Neural progenitor cell (in vitro differentiated cells): ENCODE measurements around the gene GTPBP1. TPM values are rescaled to one million over a fixed set of nuclear protein-coding genes. Genes with fewer than 3 reads are reported as not detected.

Experiments used
- DNase-seq: peaks from one replicate; pipeline ENCODE4 v3.0.0-alpha.2; 2016; ENCODE audit warnings: low spot score
- H2AFZ ChIP-seq: fragments of 200-600 bp; sonication (generic); replicated peaks from 2 replicates; pipeline ENCODE4 v1.6.1; 2016; ENCODE audit warnings: antibody characterized with exemption
- H3F3A ChIP-seq: fragments of 200-600 bp; sonication (generic); 2 replicates; pipeline ENCODE4 v1.6.1; 2016; ENCODE audit warnings: antibody characterized with exemption, low read depth
- H3K27ac ChIP-seq: fragments of 200-600 bp; sonication (generic); 2 replicates; pipeline ENCODE4 v1.5.1; 2016; ENCODE audit warnings: mild to moderate bottlenecking
- H3K27me3 ChIP-seq: fragments of 200-600 bp; sonication (generic); 2 replicates; pipeline ENCODE4 v1.6.1; 2016; ENCODE audit warnings: mild to moderate bottlenecking, moderate library complexity
- H3K36me3 ChIP-seq: fragments of 200-600 bp; sonication (generic); 2 replicates; pipeline ENCODE4 v1.5.1; 2016
- H3K4me1 ChIP-seq: fragments of 200-600 bp; sonication (generic); 2 replicates; pipeline ENCODE4 v1.6.1; 2016; ENCODE audit warnings: mixed run types
- H3K4me2 ChIP-seq: fragments of 200-600 bp; sonication (generic); 2 replicates; pipeline ENCODE4 v1.6.1; 2016
- H3K4me3 ChIP-seq: fragments of 200-600 bp; sonication (generic); 2 replicates; pipeline ENCODE4 v1.5.1; 2016
- H3K79me2 ChIP-seq: fragments of 200-600 bp; sonication (generic); 2 replicates; pipeline ENCODE4 v1.6.1; 2016; ENCODE audit warnings: low read depth
- H3K9ac ChIP-seq: fragments of 200-600 bp; sonication (generic); 2 replicates; pipeline ENCODE4 v1.6.1; 2016
- H3K9me3 ChIP-seq: fragments of 200-600 bp; sonication (generic); 2 replicates; pipeline ENCODE4 v1.5.1; 2016; ENCODE audit warnings: low read depth
- H4K20me1 ChIP-seq: fragments of 200-600 bp; sonication (generic); 2 replicates; pipeline ENCODE4 v1.6.1; 2016; ENCODE audit warnings: low read depth
- H3K27ac Mint-ChIP-seq: 3 replicates; pipeline ENCODE4 v1.8.0; 2021; ENCODE audit warnings: mixed read lengths
- H3K27me3 Mint-ChIP-seq: 2 replicates; pipeline ENCODE4 v1.8.0; 2022; ENCODE audit warnings: low read depth, mild to moderate bottlenecking, inconsistent platforms, moderate library complexity, mixed read lengths; ENCODE audit not compliant: insufficient read depth
- H3K36me3 Mint-ChIP-seq: 3 replicates; pipeline ENCODE4 v1.8.0; 2021; ENCODE audit warnings: mixed read lengths
- H3K4me1 Mint-ChIP-seq: 3 replicates; pipeline ENCODE4 v1.8.0; 2021; ENCODE audit warnings: mixed read lengths
- H3K4me3 Mint-ChIP-seq: 3 replicates; pipeline ENCODE4 v1.8.0; 2021; ENCODE audit warnings: mild to moderate bottlenecking, moderate library complexity, mixed read lengths
- H3K9me3 Mint-ChIP-seq: 3 replicates; pipeline ENCODE4 v1.8.0; 2020; ENCODE audit warnings: mixed read lengths
- CTCF ChIP-seq: fragments of 200-600 bp; sonication (generic); IDR thresholded peaks from 2 replicates; pipeline ENCODE4 v1.5.1; 2017; ENCODE audit warnings: antibody characterized with exemption, mild to moderate bottlenecking
- EZH2 ChIP-seq: fragments of 200-600 bp; sonication (generic); IDR thresholded peaks from 2 replicates; pipeline ENCODE4 v1.6.1; 2017; ENCODE audit warnings: antibody characterized with exemption, mild to moderate bottlenecking, moderate library complexity
- EZH2phosphoT487 ChIP-seq: fragments of 200-600 bp; sonication (generic); IDR thresholded peaks from 2 replicates; pipeline ENCODE4 v1.6.1; 2017; ENCODE audit warnings: antibody characterized with exemption
- total RNA-seq: library from RNA; depleted of rRNA; stranded (reverse); fragments of >200 nt; gene quantifications from 2 replicates; pipeline ENCODE4 v1.2.3, GENCODE V29; 2015; ENCODE audit warnings: low replicate concordance

The GTPBP1 gene
- total RNA-seq, 1 donor from 2014 or later = 40.8 TPM

- H3K36me3 ChIP-seq = no peaks in the 10 kb centered on the region
- H3K27me3 ChIP-seq = no peaks in the 10 kb centered on the region
- H3K4me2 ChIP-seq = no peak overlapping the region
- no peak overlapping the region for H3K27ac ChIP-seq
- H2AFZ ChIP-seq = no peak overlapping the region
- DNase-seq = peak; percentile 41
- H3K4me1 ChIP-seq = peaks cover 6% of the 10 kb centered on the region
- Mint-ChIP-seq H3K27ac (no peak overlapping the region), H3K27me3 (peaks cover 10% of the 10 kb centered on the region), H3K4me1 (peaks cover 26% of the 10 kb centered on the region), H3K36me3 (peaks cover 26% of the 10 kb centered on the region), H3K9me3 (no peaks in the 10 kb centered on the region), H3K4me3 (peak overlapping the region; percentile 30)
- TF ChIP-seq EZH2phosphoT487 (no peak), CTCF (peak; percentile 36), EZH2 (no peak)
- H3F3A ChIP-seq = no peaks in the 10 kb centered on the region
- no peak overlapping the region for H3K9ac ChIP-seq
- H3K4me3 ChIP-seq = no peak overlapping the region
- H3K79me2 ChIP-seq = peaks cover 25% of the 10 kb centered on the region
- peaks cover 48% of the 10 kb centered on the region for H4K20me1 ChIP-seq
- no peaks in the 10 kb centered on the region for H3K9me3 ChIP-seq
Observed at GRCh38 chr22:38718414-38718813, 12.7 kb downstream of the GTPBP1 start.

DNA sequence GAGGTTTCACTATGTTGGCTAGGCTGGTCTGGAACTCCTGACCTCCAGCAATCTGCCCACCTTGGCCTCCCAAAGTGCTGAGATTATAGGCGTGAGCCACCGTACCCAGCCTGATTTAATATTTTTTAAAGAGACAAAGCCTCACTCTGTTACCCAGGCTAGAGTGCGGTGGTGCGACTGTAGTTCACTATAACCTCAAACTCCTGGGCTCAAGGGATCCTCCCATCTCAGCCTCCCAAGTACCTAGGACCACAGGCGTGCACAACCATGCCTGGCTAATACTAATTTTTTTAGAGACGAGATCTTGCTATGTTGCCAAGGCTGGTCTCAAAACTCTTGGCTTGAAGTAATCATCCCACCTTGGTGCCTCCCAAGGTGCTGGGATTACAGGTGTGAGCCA, 13.5 kb downstream of the GTPBP1 start:
- no peak for TF ChIP-seq EZH2phosphoT487
- TF ChIP-seq EZH2 = no peak
- TF ChIP-seq CTCF = no peak
- Histone ChIP-seq H3K36me3 (no peaks in the 10 kb centered on the region), H3K4me3 (no peak overlapping the region), H3K9me3 (no peaks in the 10 kb centered on the region), H4K20me1 (peaks cover 40% of the 10 kb centered on the region), H3K79me2 (peaks cover 18% of the 10 kb centered on the region), H3K4me2 (no peak overlapping the region), H3K4me1 (no peaks in the 10 kb centered on the region), H3F3A (no peaks in the 10 kb centered on the region), H3K27me3 (no peaks in the 10 kb centered on the region), H2AFZ (no peak overlapping the region), H3K9ac (no peak overlapping the region), H3K27ac (no peak overlapping the region)
- Mint-ChIP-seq H3K4me3 (no peak overlapping the region), H3K27ac (no peak overlapping the region), H3K4me1 (peaks cover 21% of the 10 kb centered on the region), H3K9me3 (no peaks in the 10 kb centered on the region), H3K36me3 (peaks cover 27% of the 10 kb centered on the region), H3K27me3 (peaks cover 5% of the 10 kb centered on the region)
- DNase-seq = no peak

GRCh38 chr22:38720350-38720749, 14.6 kb downstream of the GTPBP1 start:
- Histone ChIP-seq H2AFZ (no peak overlapping the region), H4K20me1 (peaks cover 37% of the 10 kb centered on the region), H3K4me2 (no peak overlapping the region), H3K4me1 (no peaks in the 10 kb centered on the region), H3K27ac (no peak overlapping the region), H3K36me3 (no peaks in the 10 kb centered on the region), H3K4me3 (no peak overlapping the region), H3K9me3 (no peaks in the 10 kb centered on the region), H3F3A (no peaks in the 10 kb centered on the region), H3K9ac (no peak overlapping the region), H3K79me2 (peaks cover 6% of the 10 kb centered on the region), H3K27me3 (no peaks in the 10 kb centered on the region)
- Mint-ChIP-seq H3K36me3 (peaks cover 34% of the 10 kb centered on the region), H3K27me3 (peaks cover 3% of the 10 kb centered on the region), H3K9me3 (no peaks in the 10 kb centered on the region), H3K4me1 (peaks cover 19% of the 10 kb centered on the region), H3K4me3 (no peak overlapping the region), H3K27ac (no peak overlapping the region)
- DNase-seq = no peak
- no peak for TF ChIP-seq EZH2
- TF ChIP-seq CTCF = no peak
- TF ChIP-seq EZH2phosphoT487 = no peak

GRCh38 chr22:38721551-38721950, 15.8 kb downstream of the GTPBP1 start:
- peaks cover 16% of the 10 kb centered on the region for H3K4me1 Mint-ChIP-seq
- DNase-seq = no peak

More at GRCh38 chr22:38721551-38721950, 15.8 kb downstream of the GTPBP1 start:
- Histone ChIP-seq H4K20me1 (peaks cover 29% of the 10 kb centered on the region), H3K79me2 (no peaks in the 10 kb centered on the region), H3F3A (no peaks in the 10 kb centered on the region), H3K27ac (no peak overlapping the region), H3K36me3 (no peaks in the 10 kb centered on the region), H3K9me3 (no peaks in the 10 kb centered on the region), H3K4me2 (no peak overlapping the region), H3K27me3 (no peaks in the 10 kb centered on the region), H3K4me3 (no peak overlapping the region), H2AFZ (no peak overlapping the region), H3K4me1 (no peaks in the 10 kb centered on the region), H3K9ac (no peak overlapping the region)
- Mint-ChIP-seq H3K36me3 (peaks cover 34% of the 10 kb centered on the region), H3K27ac (no peak overlapping the region), H3K4me3 (no peak overlapping the region), H3K27me3 (peaks cover 3% of the 10 kb centered on the region), H3K9me3 (no peaks in the 10 kb centered on the region)
- no peak for TF ChIP-seq EZH2phosphoT487
- no peak for TF ChIP-seq CTCF
- no peak for TF ChIP-seq EZH2
